ENCODE results near the gene PLPPR4. TPM values are rescaled to one million over a fixed set of nuclear protein-coding genes. Genes with fewer than 3 reads are reported as not detected.

PLPPR4 gene
- total RNA-seq, 1 experiment from 2014 or later, result not detected

GRCh38 chr1:99297923-99298322, 33.6 kb downstream of the PLPPR4 start:
- intact Hi-C loops (cut with micrococcal nuclease; ENCODE audit: unreplicated experiment), result no loop called here
- Histone ChIP-seq H3K27me3 (replicated peaks; ENCODE audit: control insufficient read depth, insufficient read depth, low read length) (no peaks in the 10 kb centered on the region), H3K36me3 (ENCODE audit: control insufficient read depth, insufficient read depth, low read length) (no peaks in the 10 kb centered on the region), H3K4me1 (no peaks in the 10 kb centered on the region), H3K4me3 (ENCODE audit: low read depth, low read length) (no peak overlapping the region), H3K9me3 (no peaks in the 10 kb centered on the region)
- H3K27me3 Mint-ChIP-seq (ENCODE audit: insufficient read depth, unreplicated experiment), result no peaks in the 10 kb centered on the region
- no peaks in the 10 kb centered on the region for H3K4me1 Mint-ChIP-seq (ENCODE audit: low read depth, unreplicated experiment)
- DNase-seq, result no peak
- H3K4me3 Mint-ChIP-seq (ENCODE audit: unreplicated experiment), result no peak overlapping the region
- no peaks in the 10 kb centered on the region for H3K9me3 Mint-ChIP-seq (ENCODE audit: unreplicated experiment)
- H3K36me3 Mint-ChIP-seq (ENCODE audit: insufficient read depth, unreplicated experiment), result no peaks in the 10 kb centered on the region
- no TSS peak for BruUV-seq (replicated peaks)
- CTCF ChIA-PET, result no interaction called here
- POLR2A ChIA-PET, result no interaction called here
- no peak overlapping the region for H3K27ac Mint-ChIP-seq (ENCODE audit: unreplicated experiment)
- no peak for TF ChIP-seq CTCF (IDR thresholded peaks at IDR 0.05; ENCODE audit: insufficient read depth in 1 of 2, low read depth in 1 of 2, low read length in 1 of 2, severe bottlenecking in 1 of 2, unreplicated experiment in 1 of 2)

GRCh38 chr1:99304725-99305282, 40.5 kb downstream of the PLPPR4 start:
- intact Hi-C loops (cut with micrococcal nuclease; ENCODE audit: unreplicated experiment), result no loop called here
- H3K4me3 Mint-ChIP-seq (ENCODE audit: unreplicated experiment), result no peak overlapping the region
- POLR2A ChIA-PET, result no interaction called here

GRCh38 chr1:99305626-99306025, 41.3 kb downstream of the PLPPR4 start:
- ChIA-PET POLR2A (no interaction called here), CTCF (no interaction called here)
- Mint-ChIP-seq H3K9me3 (ENCODE audit: unreplicated experiment) (no peaks in the 10 kb centered on the region), H3K4me1 (ENCODE audit: low read depth, unreplicated experiment) (no peaks in the 10 kb centered on the region), H3K4me3 (ENCODE audit: unreplicated experiment) (no peak overlapping the region), H3K27ac (ENCODE audit: unreplicated experiment) (no peak overlapping the region), H3K27me3 (ENCODE audit: insufficient read depth, unreplicated experiment) (peaks cover 5% of the 10 kb centered on the region), H3K36me3 (ENCODE audit: insufficient read depth, unreplicated experiment) (no peaks in the 10 kb centered on the region)
- no peak for TF ChIP-seq CTCF (IDR thresholded peaks at IDR 0.05; ENCODE audit: insufficient read depth in 1 of 2, low read depth in 1 of 2, low read length in 1 of 2, severe bottlenecking in 1 of 2, unreplicated experiment in 1 of 2)
- Histone ChIP-seq H3K9me3 (no peaks in the 10 kb centered on the region), H3K27me3 (replicated peaks; ENCODE audit: control insufficient read depth, insufficient read depth, low read length) (no peaks in the 10 kb centered on the region), H3K4me1 (no peaks in the 10 kb centered on the region), H3K4me3 (ENCODE audit: low read depth, low read length) (no peak overlapping the region), H3K36me3 (ENCODE audit: control insufficient read depth, insufficient read depth, low read length) (no peaks in the 10 kb centered on the region)
- intact Hi-C loops (cut with micrococcal nuclease; ENCODE audit: unreplicated experiment), result no loop called here
- DNase-seq, result no peak
- BruUV-seq (replicated peaks), result no TSS peak

More at GRCh38 chr1:99304725-99305282, 40.5 kb downstream of the PLPPR4 start:
- H3K36me3 Mint-ChIP-seq (ENCODE audit: insufficient read depth, unreplicated experiment), result no peaks in the 10 kb centered on the region
- no peaks in the 10 kb centered on the region for H3K36me3 ChIP-seq (ENCODE audit: control insufficient read depth, insufficient read depth, low read length)
- no peak overlapping the region for H3K27ac Mint-ChIP-seq (ENCODE audit: unreplicated experiment)
- no peak for TF ChIP-seq CTCF (IDR thresholded peaks at IDR 0.05; ENCODE audit: insufficient read depth in 1 of 2, low read depth in 1 of 2, low read length in 1 of 2, severe bottlenecking in 1 of 2, unreplicated experiment in 1 of 2)
- H3K4me1 Mint-ChIP-seq (ENCODE audit: low read depth, unreplicated experiment), result no peaks in the 10 kb centered on the region
- no peak overlapping the region for H3K4me3 ChIP-seq (ENCODE audit: low read depth, low read length)
- H3K27me3 Mint-ChIP-seq (ENCODE audit: insufficient read depth, unreplicated experiment), result peaks cover 5% of the 10 kb centered on the region
- no TSS peak for BruUV-seq (replicated peaks)
- H3K27me3 ChIP-seq (replicated peaks; ENCODE audit: control insufficient read depth, insufficient read depth, low read length), result no peaks in the 10 kb centered on the region
- H3K9me3 ChIP-seq, result no peaks in the 10 kb centered on the region
- no peaks in the 10 kb centered on the region for H3K9me3 Mint-ChIP-seq (ENCODE audit: unreplicated experiment)
- H3K4me1 ChIP-seq, result no peaks in the 10 kb centered on the region
- CTCF ChIA-PET, result no interaction called here
- DNase-seq, result no peak

All from Caco-2 (cell line).